Thoracic aorta (tissue), 2 donors: ENCODE results near the gene TK1. TPM values are rescaled to one million over a fixed set of nuclear protein-coding genes. Genes with fewer than 3 reads are reported as not detected.
A peak's percentile ranks its signal among the peaks of the same experiment; 100 is the strongest.
"Not testable (repeated sequence)": the region's sequence is repeated elsewhere in the genome, so short reads cannot be mapped to it uniquely, and the experiment has no call there.

Experiments
- ATAC-seq: fragments of 150-250 bp; one replicate; pipeline ENCODE4 v1.8.0; 2017; ENCODE audit warnings: low read depth; ENCODE audit not compliant: insufficient number of reproducible peaks, low FRiP score
- DNase-seq: peaks from one replicate; pipeline ENCODE4 v3.0.0-alpha.2; 2020; ENCODE audit warnings: low spot score
- H3K27ac ChIP-seq, 2 donors: fragments of 200-600 bp; sonication (generic); 1 replicate in 1 of 2; 2 replicates in 1 of 2; pipeline ENCODE4 v1.5.1; 2016; ENCODE audit warnings: mild to moderate bottlenecking in 2 of 2, moderate library complexity in 2 of 2
- H3K27me3 ChIP-seq: fragments of 200-600 bp; sonication (generic); replicated peaks from 2 replicates; pipeline ENCODE4 v1.6.0; 2016; ENCODE audit warnings: mild to moderate bottlenecking; ENCODE audit not compliant: insufficient read depth
- H3K36me3 ChIP-seq: fragments of 200-600 bp; sonication (generic); one replicate; pipeline ENCODE4 v1.5.1; 2016
- H3K4me1 ChIP-seq, 2 donors: fragments of 200-600 bp; sonication (generic); 1 replicate in 1 of 2; 2 replicates in 1 of 2; pipeline versions ENCODE4 v1.5.1 to v1.6.0; 2016; ENCODE audit warnings: low read depth in 2 of 2, mild to moderate bottlenecking in 1 of 2; ENCODE audit not compliant: control insufficient read depth in 1 of 2
- H3K4me3 ChIP-seq: fragments of 200-600 bp; sonication (generic); 2 replicates; pipeline ENCODE4 v1.5.1; 2016; ENCODE audit warnings: mild to moderate bottlenecking
- H3K9me3 ChIP-seq: fragments of 200-600 bp; sonication (generic); 2 replicates; pipeline ENCODE4 v1.5.1; 2016
- total RNA-seq, 2 donors: library from RNA; depleted of rRNA; stranded (reverse); fragments of >200 nt; gene quantifications; one replicate each; pipeline versions ENCODE4 v1.1.0 to v1.2.3, GENCODE V29; 2016
- TF ChIP-seq, protein P1 (sequence below): fragments of 200-600 bp; sonication (generic); IDR thresholded peaks from one replicate; pipeline ENCODE4 v1.5.1; 2019; ENCODE audit warnings: antibody characterized with exemption

TK1 gene
- total RNA-seq, 2 donors from 2014 or later = 3.3 to 3.5 TPM

DNA sequence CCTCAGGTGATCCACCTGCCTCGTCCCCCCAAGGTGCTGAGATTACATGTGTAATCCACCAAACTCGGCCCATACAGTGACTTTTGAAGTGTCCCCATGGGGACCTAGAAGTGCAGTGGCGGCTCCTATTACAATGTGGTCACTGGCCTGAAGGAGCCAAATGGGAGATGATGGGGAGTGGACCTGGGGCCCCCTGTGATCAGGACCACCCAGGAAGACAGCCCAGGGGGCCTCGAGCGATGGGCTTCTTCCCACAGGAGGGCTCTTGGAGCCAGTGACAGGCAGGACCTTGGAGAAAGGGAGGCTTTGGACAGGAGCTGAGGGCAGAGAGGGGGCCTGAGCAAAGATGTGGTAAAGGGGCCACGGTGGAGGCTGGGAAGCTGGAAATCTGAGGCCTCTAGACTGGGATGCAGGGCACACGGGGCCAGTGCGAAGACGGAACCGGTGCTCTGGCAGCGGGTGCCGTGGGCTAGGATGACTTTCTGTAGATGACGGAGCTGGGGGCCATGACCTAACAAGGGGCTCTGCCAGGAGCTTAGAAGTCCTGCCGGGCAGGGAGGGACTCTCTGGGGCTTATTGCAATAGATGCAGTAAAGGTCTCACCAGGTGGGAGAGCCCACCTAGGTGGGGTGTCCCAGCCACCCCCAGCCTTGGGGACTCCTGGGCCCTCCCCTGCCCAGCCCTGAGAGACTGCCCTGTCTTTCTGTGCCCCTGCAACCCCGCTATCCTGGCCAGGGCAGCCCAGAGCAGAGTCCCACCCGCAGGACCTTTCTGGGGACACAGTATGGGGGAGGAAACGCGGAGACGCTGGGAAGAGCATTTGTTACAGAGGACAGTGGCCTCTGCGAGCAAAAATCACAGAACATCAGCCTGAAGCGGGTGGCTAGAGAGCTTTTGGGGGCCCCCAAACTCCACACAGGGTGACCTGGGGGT lies 43.4 kb downstream of the TK1 start:
- H3K27me3 ChIP-seq = no peaks in the 10 kb centered on the region
- DNase-seq = no peak
- peaks cover 15 to 19% of the 10 kb centered on the region in 2 donors for H3K4me1 ChIP-seq
- H3K4me3 ChIP-seq = no peak overlapping the region
- H3K27ac ChIP-seq = no peak overlapping the region
- TF ChIP-seq, protein P1, sequence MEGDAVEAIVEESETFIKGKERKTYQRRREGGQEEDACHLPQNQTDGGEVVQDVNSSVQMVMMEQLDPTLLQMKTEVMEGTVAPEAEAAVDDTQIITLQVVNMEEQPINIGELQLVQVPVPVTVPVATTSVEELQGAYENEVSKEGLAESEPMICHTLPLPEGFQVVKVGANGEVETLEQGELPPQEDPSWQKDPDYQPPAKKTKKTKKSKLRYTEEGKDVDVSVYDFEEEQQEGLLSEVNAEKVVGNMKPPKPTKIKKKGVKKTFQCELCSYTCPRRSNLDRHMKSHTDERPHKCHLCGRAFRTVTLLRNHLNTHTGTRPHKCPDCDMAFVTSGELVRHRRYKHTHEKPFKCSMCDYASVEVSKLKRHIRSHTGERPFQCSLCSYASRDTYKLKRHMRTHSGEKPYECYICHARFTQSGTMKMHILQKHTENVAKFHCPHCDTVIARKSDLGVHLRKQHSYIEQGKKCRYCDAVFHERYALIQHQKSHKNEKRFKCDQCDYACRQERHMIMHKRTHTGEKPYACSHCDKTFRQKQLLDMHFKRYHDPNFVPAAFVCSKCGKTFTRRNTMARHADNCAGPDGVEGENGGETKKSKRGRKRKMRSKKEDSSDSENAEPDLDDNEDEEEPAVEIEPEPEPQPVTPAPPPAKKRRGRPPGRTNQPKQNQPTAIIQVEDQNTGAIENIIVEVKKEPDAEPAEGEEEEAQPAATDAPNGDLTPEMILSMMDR = no peak
- ATAC-seq = no peak
- H3K36me3 ChIP-seq = no peaks in the 10 kb centered on the region
- H3K9me3 ChIP-seq = no peaks in the 10 kb centered on the region

DNA sequence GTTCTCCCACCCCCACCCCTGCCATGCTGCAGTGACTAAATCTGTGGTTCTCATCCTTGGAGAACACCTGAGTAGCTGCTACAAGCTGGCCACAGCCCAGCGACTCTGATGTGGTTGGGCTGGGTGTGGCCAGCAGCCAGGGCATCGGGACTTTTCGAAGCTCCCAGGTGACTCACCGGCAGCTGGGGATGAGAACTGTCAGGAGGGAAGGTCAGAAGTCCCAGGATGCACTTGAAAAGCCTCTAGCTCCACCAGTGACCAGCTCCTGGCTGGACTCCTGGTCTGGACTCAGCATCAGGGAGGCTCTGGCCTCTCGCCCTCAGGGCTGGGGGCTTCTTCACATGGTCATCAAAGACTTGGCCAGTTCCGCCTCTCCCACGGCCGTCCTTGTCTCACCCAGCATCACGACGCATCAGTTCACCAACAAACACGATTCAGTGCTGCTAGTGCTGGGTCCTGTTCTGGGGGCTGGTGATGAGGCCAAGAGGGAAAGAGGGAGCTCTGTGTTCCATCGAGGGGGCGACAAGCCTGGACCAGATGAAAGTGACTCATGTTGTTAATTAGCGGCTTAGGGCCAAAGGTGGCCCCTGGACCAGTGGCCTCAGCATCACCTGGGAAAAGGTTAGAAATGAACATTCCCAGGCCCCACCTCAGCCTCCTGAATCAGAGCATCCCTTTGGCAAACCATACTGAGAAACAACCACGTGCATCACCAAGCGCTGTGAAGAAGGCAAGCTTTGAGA lies 44.6 kb downstream of the TK1 start:
- no peak for ATAC-seq
- DNase-seq = no peak
- H3K27me3 ChIP-seq = no peaks in the 10 kb centered on the region
- no peak overlapping the region for H3K4me3 ChIP-seq
- TF ChIP-seq, protein P1 = no peak
- peaks cover 15 to 19% of the 10 kb centered on the region in 2 donors for H3K4me1 ChIP-seq
- H3K36me3 ChIP-seq = no peaks in the 10 kb centered on the region
- no peaks in the 10 kb centered on the region for H3K9me3 ChIP-seq
- H3K27ac ChIP-seq = no peak overlapping the region

DNA sequence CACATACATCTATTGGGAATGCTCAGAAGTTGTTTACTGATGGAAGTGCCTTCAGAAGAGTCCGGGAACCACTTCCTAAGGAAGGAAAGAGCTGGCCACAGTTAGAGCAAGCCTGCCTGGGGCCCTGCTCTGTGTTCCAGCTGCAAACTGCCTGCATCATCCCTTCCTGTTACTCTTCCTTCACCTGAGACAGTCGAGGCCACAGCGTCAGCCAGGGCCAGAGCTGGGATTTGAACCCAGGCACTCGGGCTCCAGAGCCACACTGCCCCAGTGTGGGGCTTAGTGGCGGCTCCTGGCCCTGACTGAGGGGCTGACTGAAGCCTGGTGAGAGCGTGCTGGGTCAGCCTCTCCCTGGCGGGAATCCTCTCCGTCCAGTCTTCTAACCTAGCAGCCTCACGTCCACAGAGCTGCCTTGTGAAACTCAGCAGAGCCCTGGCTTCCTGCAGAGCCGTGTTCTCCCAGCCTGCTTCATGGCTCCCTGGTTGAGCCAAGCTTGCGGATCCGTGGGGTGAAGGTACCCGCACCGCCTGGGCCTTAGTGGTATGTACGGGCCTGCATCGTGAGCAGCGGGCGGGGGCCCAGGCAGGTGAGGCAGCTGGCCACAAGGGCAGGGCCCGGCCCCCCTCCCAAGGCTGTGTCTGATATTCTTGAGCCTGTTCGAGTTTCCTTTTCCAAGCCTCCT lies 45.3 kb downstream of the TK1 start:
- no peak for DNase-seq
- Histone ChIP-seq H3K4me3 (no peak overlapping the region), H3K36me3 (no peaks in the 10 kb centered on the region), H3K27me3 (no peaks in the 10 kb centered on the region), H3K27ac (no peak overlapping the region), H3K9me3 (no peaks in the 10 kb centered on the region), H3K4me1 (peaks cover 15 to 19% of the 10 kb centered on the region in 2 donors)
- TF ChIP-seq, protein P1 = no peak
- no peak for ATAC-seq

DNA sequence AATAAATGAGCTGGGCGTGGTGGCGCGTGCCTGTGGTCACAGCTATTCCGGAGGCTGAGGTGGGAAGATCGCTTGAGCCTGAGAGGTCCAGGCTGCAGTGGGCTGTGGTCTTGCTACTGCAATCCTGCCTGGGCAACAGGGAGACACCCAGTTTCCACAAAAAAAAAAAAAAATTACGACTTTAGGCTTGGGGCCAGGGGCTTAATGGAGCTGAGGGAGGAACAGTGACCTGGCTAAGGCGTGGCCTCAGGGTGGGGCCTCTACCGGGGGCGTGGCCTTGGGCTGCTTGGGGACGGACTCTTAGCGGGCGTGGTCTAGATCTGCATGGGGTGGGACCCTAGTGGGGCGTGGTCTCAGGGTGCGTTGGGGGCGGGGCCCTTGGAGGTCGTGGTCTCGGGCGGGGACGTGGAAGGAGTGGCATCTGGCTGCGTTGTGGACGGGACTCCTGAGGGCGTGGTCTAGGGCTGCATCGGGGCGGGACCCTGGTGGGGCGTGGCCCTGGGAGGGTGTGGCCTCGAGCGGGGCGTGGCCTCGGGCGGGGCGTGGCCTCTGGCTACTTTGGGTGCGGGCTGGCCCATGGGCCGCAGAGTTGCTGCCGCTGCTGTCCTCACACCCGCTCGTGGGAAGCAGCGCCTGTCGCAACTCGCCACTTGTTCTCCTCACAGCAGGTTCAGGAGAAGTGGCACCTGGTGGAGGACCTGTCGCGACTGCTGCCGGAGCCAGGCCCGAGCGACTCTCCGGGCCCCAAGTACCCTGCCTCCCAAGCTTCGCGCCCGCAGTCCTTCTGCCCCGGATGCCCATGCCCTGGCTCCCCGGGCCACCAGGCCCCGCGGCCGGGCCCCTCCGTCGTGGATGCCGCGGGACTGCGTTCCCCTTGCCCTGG lies 46.4 kb downstream of the TK1 start:
- peaks cover 15 to 18% of the 10 kb centered on the region in 2 donors for H3K4me1 ChIP-seq
- DNase-seq (peak; percentile 48), ATAC-seq (no peak)
- TF ChIP-seq, protein P1 = no peak
- no peaks in the 10 kb centered on the region for H3K27me3 ChIP-seq
- no peak overlapping the region for H3K4me3 ChIP-seq
- H3K9me3 ChIP-seq = no peaks in the 10 kb centered on the region
- no peaks in the 10 kb centered on the region for H3K36me3 ChIP-seq
- H3K27ac ChIP-seq = no peak overlapping the region

DNA sequence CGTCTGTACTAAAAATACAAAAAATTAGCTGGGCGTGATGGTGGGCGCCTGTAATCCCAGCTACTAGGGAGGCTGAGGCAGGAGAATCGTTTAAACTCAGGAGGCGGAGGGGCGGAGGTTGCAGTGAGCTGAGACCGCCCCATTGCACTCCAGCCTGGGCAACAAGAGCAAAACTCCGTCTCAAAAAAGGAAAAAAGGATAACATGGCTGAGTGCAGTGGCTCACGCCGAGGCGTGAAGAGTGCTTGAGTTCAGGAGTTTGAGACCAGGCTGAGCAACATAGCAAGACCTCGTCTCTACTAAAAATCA lies 47.0 kb downstream of the TK1 start:
- not testable (repeated sequence) for H3K4me3 ChIP-seq, DNase-seq, H3K36me3 ChIP-seq, H3K27me3 ChIP-seq, H3K9me3 ChIP-seq, ATAC-seq, H3K27ac ChIP-seq
- H3K4me1 ChIP-seq = peaks cover 9 to 12% of the 10 kb centered on the region in 2 donors
